Transverse colon (tissue), 4 donors: ENCODE results near the gene PPP1R37. TPM values are rescaled to one million over a fixed set of nuclear protein-coding genes. Genes with fewer than 3 reads are reported as not detected.

Experiments used
- DNase-seq: peaks from one replicate; pipeline ENCODE4 v3.0.0-alpha.2; 2019
- H3K27ac ChIP-seq, 4 donors: fragments of 200-600 bp; sonication (generic); 2 replicates each; pipeline ENCODE4 v1.5.1; 2016 to 2018; ENCODE audit warnings: inconsistent platforms in 4 of 4
- H3K27me3 ChIP-seq: fragments of 200-600 bp; sonication (generic); 2 replicates; pipeline ENCODE4 v1.5.1; 2017; ENCODE audit warnings: inconsistent platforms
- H3K36me3 ChIP-seq, 4 donors: fragments of 200-600 bp; sonication (generic); 2 replicates each; pipeline ENCODE4 v1.5.1; 2017 to 2019; ENCODE audit warnings: inconsistent platforms in 4 of 4
- H3K4me1 ChIP-seq, 4 donors: fragments of 200-600 bp; sonication (generic); 2 replicates each; pipeline ENCODE4 v1.5.1; 2017 to 2020; ENCODE audit warnings: inconsistent platforms in 4 of 4
- H3K4me3 ChIP-seq, 4 donors: fragments of 200-600 bp; sonication (generic); 1 replicate in 1 of 4; 2 replicates in 3 of 4; pipeline versions ENCODE4 v1.5.1 to v1.6.1; 2017 to 2019; ENCODE audit warnings: inconsistent platforms in 4 of 4
- H3K9me3 ChIP-seq, 2 donors: fragments of 200-600 bp; sonication (generic); 2 replicates each; pipeline ENCODE4 v1.5.1; 2017 to 2019; ENCODE audit warnings: inconsistent platforms in 2 of 2
- EP300 ChIP-seq: sonication (generic); formaldehyde crosslinking; IDR thresholded peaks from one replicate; pipeline ENCODE4 v1.6.1; 2017; ENCODE audit warnings: antibody characterized with exemption, low read depth
- POLR2A ChIP-seq: fragments of 450-650 bp; IDR thresholded peaks from one replicate; pipeline ENCODE4 v1.6.1; 2016; ENCODE audit warnings: antibody characterized with exemption, mild to moderate bottlenecking, moderate library complexity
- POLR2AphosphoS5 ChIP-seq, 3 donors: sonication (generic); formaldehyde crosslinking; IDR thresholded peaks; one replicate each; pipeline ENCODE4 v1.6.1; 2016; ENCODE audit warnings: antibody characterized with exemption in 3 of 3
- WGBS, 2 donors: methylation state at CpG; one replicate each; pipeline ENCODE4 v1.1.5; 2018; ENCODE audit warnings: low coverage in 1 of 2; 5-methylcytosine and 5-hydroxymethylcytosine counted together
- in situ Hi-C, 4 donors: fragments of 200-750 bp; cut with MboI; loops; one replicate each; pipeline versions ENCODE4 v1.15.0 to v1.15.1; 2017; ENCODE audit warnings: low sequenced_read_pairs in 3 of 4, low pct_ligation_motif_present in 1 of 4, low pct_unique_long_range_greater_than_20kb in 1 of 4
- intact Hi-C: fragments of 100-400 bp; cut with DNase I; formaldehyde crosslinking; loops from one replicate; pipeline ENCODE4 v1.15.1; 2023; ENCODE audit warnings: low total_unique reads
- total RNA-seq, 4 donors: library from RNA; depleted of rRNA; stranded (reverse); fragments of >200 nt; gene quantifications; one replicate each; pipeline ENCODE4 v1.1.0, GENCODE V29; 2016
- TF ChIP-seq, protein P1 (sequence below), 5 experiments: fragments of 200-600 bp in 3 of 5; fragments of 450-650 bp in 2 of 5; sonication (generic) in 3 of 5; IDR thresholded peaks; 1 replicate in 2 of 5; 2 replicates in 3 of 5; pipeline ENCODE4 v1.5.1; 2016 to 2017; ENCODE audit warnings: antibody characterized with exemption in 5 of 5, inconsistent platforms in 3 of 5, mild to moderate bottlenecking in 2 of 5, moderate library complexity in 1 of 5

Gene PPP1R37
- total RNA-seq, 4 donors from 2014 or later, result 31.1 to 92.5 (median 45.2) TPM

DNA sequence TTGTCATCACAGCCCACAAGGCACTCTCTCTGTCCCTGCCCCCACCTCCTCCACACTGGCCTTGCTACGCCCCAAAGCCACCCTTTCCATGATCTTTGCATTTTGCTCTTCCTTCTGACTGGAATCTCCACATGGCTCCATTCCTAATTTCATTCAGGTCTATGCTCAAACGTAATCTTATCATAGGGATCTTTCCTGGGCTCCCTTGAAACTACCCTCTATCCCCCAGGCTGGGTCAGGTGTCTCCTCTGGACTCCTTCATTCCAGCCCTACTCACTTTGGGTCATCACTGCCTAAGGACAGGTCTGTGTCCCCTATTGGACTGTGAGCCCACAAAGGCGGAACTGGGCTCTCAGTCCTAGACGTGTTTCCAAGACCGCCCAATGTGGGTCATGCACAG is 10.8 kb upstream of the PPP1R37 start:
- WGBS, 2 donors, result 97 to 100% methylated on average over 2 to 5 of the region's 5 CpGs
- peaks cover 0 to 3% (median 0%) of the 10 kb centered on the region in 4 donors for H3K36me3 ChIP-seq

DNA sequence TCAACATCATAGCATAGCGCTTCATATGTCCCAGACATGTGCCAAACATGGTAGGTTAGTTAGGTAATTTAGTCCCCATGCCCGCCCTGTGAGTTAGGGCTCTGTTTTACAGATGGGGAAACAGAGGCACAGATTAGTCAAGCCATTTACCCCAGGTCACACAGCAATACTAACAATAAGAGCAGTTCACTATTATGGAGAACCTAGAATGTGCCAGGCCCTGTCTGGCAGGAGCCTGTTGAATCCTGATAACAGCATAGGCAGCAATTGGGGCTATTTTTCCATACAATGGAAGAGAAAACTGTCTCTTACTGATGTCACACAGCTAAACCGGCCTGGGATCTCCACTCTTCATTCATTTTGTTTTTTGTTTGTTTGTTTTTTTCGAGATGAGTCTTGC is 6.5 kb upstream of the PPP1R37 start:
- in situ Hi-C loops, result no loop called here
- no peak for DNase-seq
- Histone ChIP-seq H3K9me3 (no peaks in the 10 kb centered on the region), H3K27ac (no peak overlapping the region), H3K4me1 (peaks cover 4 to 15% (median 11%) of the 10 kb centered on the region in 4 donors), H3K27me3 (no peaks in the 10 kb centered on the region), H3K36me3 (peaks cover 0 to 11% (median 0%) of the 10 kb centered on the region in 4 donors), H3K4me3 (no peak overlapping the region)
- WGBS, 2 donors, result 90 to 96% methylated on average over 2 to 4 of the region's 4 CpGs
- intact Hi-C loops, result no loop called here
- TF ChIP-seq POLR2A (no peak), POLR2AphosphoS5 (IDR thresholded peaks at IDR 0.05) (no peak), EP300 (no peak)
- TF ChIP-seq, protein P1, sequence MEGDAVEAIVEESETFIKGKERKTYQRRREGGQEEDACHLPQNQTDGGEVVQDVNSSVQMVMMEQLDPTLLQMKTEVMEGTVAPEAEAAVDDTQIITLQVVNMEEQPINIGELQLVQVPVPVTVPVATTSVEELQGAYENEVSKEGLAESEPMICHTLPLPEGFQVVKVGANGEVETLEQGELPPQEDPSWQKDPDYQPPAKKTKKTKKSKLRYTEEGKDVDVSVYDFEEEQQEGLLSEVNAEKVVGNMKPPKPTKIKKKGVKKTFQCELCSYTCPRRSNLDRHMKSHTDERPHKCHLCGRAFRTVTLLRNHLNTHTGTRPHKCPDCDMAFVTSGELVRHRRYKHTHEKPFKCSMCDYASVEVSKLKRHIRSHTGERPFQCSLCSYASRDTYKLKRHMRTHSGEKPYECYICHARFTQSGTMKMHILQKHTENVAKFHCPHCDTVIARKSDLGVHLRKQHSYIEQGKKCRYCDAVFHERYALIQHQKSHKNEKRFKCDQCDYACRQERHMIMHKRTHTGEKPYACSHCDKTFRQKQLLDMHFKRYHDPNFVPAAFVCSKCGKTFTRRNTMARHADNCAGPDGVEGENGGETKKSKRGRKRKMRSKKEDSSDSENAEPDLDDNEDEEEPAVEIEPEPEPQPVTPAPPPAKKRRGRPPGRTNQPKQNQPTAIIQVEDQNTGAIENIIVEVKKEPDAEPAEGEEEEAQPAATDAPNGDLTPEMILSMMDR (IDR thresholded peaks at IDR 0.05), result no peak

More for the DNA sequence above, 10.8 kb upstream of the PPP1R37 start:
- Histone ChIP-seq H3K4me3 (no peak overlapping the region), H3K4me1 (peaks cover under 1 to 28% (median 24%) of the 10 kb centered on the region in 4 donors), H3K27me3 (no peaks in the 10 kb centered on the region), H3K9me3 (no peaks in the 10 kb centered on the region), H3K27ac (no peak overlapping the region)
- no peak for TF ChIP-seq EP300
- in situ Hi-C loops (no loop called here), intact Hi-C loops (no loop called here)
- DNase-seq, result no peak

DNA sequence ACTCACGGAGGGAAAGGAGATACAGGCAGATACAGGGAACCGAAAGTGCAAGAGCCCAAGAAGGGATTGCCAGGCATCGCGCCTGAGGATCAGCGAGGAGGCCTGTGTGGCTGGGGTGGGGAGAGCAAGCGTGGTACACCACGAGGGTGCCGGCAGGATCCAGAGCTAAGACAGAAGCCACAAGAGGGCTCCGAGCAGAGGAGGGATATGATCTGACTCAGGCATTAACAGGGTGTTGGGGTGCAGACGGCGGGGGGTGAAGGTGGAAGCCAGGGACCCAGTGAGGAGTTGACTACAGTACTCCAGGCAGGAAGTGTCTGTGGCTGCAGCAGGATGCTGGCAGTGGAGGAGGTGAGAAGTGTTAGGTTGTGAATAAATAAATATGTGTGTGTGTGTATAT is 5.4 kb upstream of the PPP1R37 start:
- Histone ChIP-seq H3K36me3 (peaks cover 0 to 8% (median 0%) of the 10 kb centered on the region in 4 donors), H3K4me1 (peaks cover 4 to 22% (median 16%) of the 10 kb centered on the region in 4 donors), H3K4me3 (no peak overlapping the region), H3K27ac (no peak overlapping the region), H3K9me3 (no peaks in the 10 kb centered on the region), H3K27me3 (no peaks in the 10 kb centered on the region)
- no peak for TF ChIP-seq EP300
- TF ChIP-seq POLR2A, result no peak
- TF ChIP-seq, protein P1 (IDR thresholded peaks at IDR 0.05), result no peak
- no peak for TF ChIP-seq POLR2AphosphoS5 (IDR thresholded peaks at IDR 0.05)
- in situ Hi-C loops, result no loop called here
- no peak for DNase-seq
- WGBS, 2 donors, result 77 to 90% methylated on average over 2 to 11 of the region's 11 CpGs
- intact Hi-C loops, result no loop called here

- H3K27me3 ChIP-seq, result no peaks in the 10 kb centered on the region
- H3K27ac ChIP-seq, result peak overlapping the region in 3 of 4 donors; percentile 89 to 93 (median 91)
- no peak for DNase-seq
- intact Hi-C loops (no loop called here), in situ Hi-C loops (no loop called here)
- peaks cover 19 to 38% (median 31%) of the 10 kb centered on the region in 4 donors for H3K4me1 ChIP-seq
- no peak overlapping the region for H3K4me3 ChIP-seq
- 94% methylated on average over 17 of the region's 17 CpGs; no CpG with 5 or more reads in 1 of the 2 donors for WGBS, 2 donors
- H3K36me3 ChIP-seq, result peaks cover 0 to 8% (median 0%) of the 10 kb centered on the region in 4 donors
- no peaks in the 10 kb centered on the region for H3K9me3 ChIP-seq
- TF ChIP-seq EP300 (no peak), POLR2A (no peak), POLR2AphosphoS5 (IDR thresholded peaks at IDR 0.05) (no peak)
- TF ChIP-seq, protein P1 (IDR thresholded peaks at IDR 0.05), result no peak
These were observed 2.9 kb upstream of the PPP1R37 start for GRCh38 chr19:45090034-45090433.

DNA sequence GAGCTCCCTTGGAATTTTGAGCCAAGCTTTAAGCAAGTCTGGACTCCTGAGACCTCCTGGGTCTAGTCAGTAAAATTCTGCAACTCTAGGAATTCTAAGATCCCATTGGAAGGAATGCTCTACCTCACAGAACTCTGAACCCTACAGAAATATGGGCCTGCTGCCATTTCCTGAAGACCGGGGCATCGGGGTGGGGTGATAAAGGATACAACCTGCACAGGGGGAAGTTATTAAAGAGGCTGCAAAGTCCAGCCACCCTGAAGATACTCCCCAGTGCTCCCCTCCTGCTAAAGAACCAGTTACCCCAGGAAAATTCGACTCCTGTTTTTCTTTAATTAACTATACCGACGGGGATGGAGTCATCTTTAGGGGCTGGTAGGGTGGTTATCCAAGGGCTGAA is 2.4 kb upstream of the PPP1R37 start:
- H3K36me3 ChIP-seq, result peaks cover 0 to 8% (median 0%) of the 10 kb centered on the region in 4 donors
- 39% methylated on average over 5 of the region's 5 CpGs; no CpG with 5 or more reads in 1 of the 2 donors for WGBS, 2 donors
- DNase-seq, result no peak
- peak overlapping the region in 3 of 4 donors; percentile 43 to 96 (median 96) for H3K4me3 ChIP-seq
- intact Hi-C loops, result no loop called here
- H3K4me1 ChIP-seq, result peaks cover 21 to 43% (median 35%) of the 10 kb centered on the region in 4 donors
- H3K27me3 ChIP-seq, result no peaks in the 10 kb centered on the region
- no peaks in the 10 kb centered on the region for H3K9me3 ChIP-seq
- in situ Hi-C loops, result no loop called here
- TF ChIP-seq, protein P1 (IDR thresholded peaks at IDR 0.05), result no peak
- no peak for TF ChIP-seq EP300
- no peak for TF ChIP-seq POLR2A
- TF ChIP-seq POLR2AphosphoS5 (IDR thresholded peaks at IDR 0.05), result no peak
- peak overlapping the region; percentile 89 to 93 (median 91) for H3K27ac ChIP-seq
